ENCODE measurements around the gene SUGCT. TPM values are rescaled to one million over a fixed set of nuclear protein-coding genes. Genes with fewer than 3 reads are reported as not detected.

SUGCT gene
- total RNA-seq, 1 experiment from 2014 or later, result 4.6 TPM

GRCh38 chr7:40134428-40135316 lies at the start of gene SUGCT, which contains the start of gene MPLKIP (continued):
- TF ChIP-seq, protein P1, sequence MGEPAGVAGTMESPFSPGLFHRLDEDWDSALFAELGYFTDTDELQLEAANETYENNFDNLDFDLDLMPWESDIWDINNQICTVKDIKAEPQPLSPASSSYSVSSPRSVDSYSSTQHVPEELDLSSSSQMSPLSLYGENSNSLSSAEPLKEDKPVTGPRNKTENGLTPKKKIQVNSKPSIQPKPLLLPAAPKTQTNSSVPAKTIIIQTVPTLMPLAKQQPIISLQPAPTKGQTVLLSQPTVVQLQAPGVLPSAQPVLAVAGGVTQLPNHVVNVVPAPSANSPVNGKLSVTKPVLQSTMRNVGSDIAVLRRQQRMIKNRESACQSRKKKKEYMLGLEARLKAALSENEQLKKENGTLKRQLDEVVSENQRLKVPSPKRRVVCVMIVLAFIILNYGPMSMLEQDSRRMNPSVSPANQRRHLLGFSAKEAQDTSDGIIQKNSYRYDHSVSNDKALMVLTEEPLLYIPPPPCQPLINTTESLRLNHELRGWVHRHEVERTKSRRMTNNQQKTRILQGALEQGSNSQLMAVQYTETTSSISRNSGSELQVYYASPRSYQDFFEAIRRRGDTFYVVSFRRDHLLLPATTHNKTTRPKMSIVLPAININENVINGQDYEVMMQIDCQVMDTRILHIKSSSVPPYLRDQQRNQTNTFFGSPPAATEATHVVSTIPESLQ (CRISPR knock-in tag; IDR thresholded peaks at IDR 0.05), result no peak
- peak; percentile 34; the same call in 1 of the 2 replicates for TF ChIP-seq ZBTB21 (CRISPR knock-in tag; IDR thresholded peaks at IDR 0.05; ENCODE audit: borderline replicate concordance)
- TF ChIP-seq MLX (CRISPR knock-in tag; IDR thresholded peaks at IDR 0.05), result no peak
- TF ChIP-seq GRHL2 (CRISPR knock-in tag; IDR thresholded peaks at IDR 0.05; ENCODE audit: insufficient replicate concordance, severe bottlenecking), result no peak
- TF ChIP-seq AR (CRISPR knock-in tag; IDR thresholded peaks at IDR 0.05), result no peak
- TF ChIP-seq ZNF416 (CRISPR knock-in tag; IDR thresholded peaks at IDR 0.05), result no peak
- no peak for TF ChIP-seq PRRX2 (CRISPR knock-in tag; IDR thresholded peaks at IDR 0.05)
- TF ChIP-seq, protein P2, sequence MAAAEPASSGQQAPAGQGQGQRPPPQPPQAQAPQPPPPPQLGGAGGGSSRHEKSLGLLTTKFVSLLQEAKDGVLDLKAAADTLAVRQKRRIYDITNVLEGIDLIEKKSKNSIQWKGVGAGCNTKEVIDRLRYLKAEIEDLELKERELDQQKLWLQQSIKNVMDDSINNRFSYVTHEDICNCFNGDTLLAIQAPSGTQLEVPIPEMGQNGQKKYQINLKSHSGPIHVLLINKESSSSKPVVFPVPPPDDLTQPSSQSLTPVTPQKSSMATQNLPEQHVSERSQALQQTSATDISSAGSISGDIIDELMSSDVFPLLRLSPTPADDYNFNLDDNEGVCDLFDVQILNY (CRISPR knock-in tag; IDR thresholded peaks at IDR 0.05), result peak; percentile 80; the same call in 1 of the 2 replicates
- TF ChIP-seq, protein P3, sequence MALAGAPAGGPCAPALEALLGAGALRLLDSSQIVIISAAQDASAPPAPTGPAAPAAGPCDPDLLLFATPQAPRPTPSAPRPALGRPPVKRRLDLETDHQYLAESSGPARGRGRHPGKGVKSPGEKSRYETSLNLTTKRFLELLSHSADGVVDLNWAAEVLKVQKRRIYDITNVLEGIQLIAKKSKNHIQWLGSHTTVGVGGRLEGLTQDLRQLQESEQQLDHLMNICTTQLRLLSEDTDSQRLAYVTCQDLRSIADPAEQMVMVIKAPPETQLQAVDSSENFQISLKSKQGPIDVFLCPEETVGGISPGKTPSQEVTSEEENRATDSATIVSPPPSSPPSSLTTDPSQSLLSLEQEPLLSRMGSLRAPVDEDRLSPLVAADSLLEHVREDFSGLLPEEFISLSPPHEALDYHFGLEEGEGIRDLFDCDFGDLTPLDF (CRISPR knock-in tag; IDR thresholded peaks at IDR 0.05), result peak; percentile 56; the same call in 1 of the 2 replicates
- no peak for TF ChIP-seq OVOL2 (CRISPR knock-in tag; IDR thresholded peaks at IDR 0.05; ENCODE audit: borderline replicate concordance)
- no peak for TF ChIP-seq ZNF512 (CRISPR knock-in tag; IDR thresholded peaks at IDR 0.05; ENCODE audit: borderline replicate concordance)
- TF ChIP-seq ZNF138 (CRISPR knock-in tag; conservative IDR thresholded peaks at IDR 0.05), result no peak
- peak; percentile 68; the same call in 1 of the 2 replicates for TF ChIP-seq KAT7 (CRISPR knock-in tag; IDR thresholded peaks at IDR 0.05; ENCODE audit: borderline replicate concordance)
- TF ChIP-seq TP53 (CRISPR knock-in tag; IDR thresholded peaks at IDR 0.05), result peak; percentile 65; the same call in 1 of the 2 replicates
- TF ChIP-seq ZNF121 (CRISPR knock-in tag; IDR thresholded peaks at IDR 0.05), result no peak

GRCh38 chr7:40092182-40092581 lies 42.6 kb upstream of the SUGCT start:
- Mint-ChIP-seq H3K4me1 (peaks cover 18% of the 10 kb centered on the region), H3K36me3 (peaks cover 47% of the 10 kb centered on the region), H3K9me3 (no peaks in the 10 kb centered on the region), H3K27ac (no peak overlapping the region), H3K27me3 (ENCODE audit: low read depth) (no peaks in the 10 kb centered on the region), H3K4me3 (no peak overlapping the region)
- ChIA-PET CTCF (no interaction called here), POLR2A (interaction anchor here (0.5 kb wide), 1 partner anchor 524 kb away, joined by 3 read pairs; no protein-coding TSS in a partner anchor)
- TF ChIP-seq ZNF317 (CRISPR knock-in tag; IDR thresholded peaks at IDR 0.05; ENCODE audit: borderline replicate concordance, low read depth), result no peak
- TF ChIP-seq NR3C1 (CRISPR knock-in tag; conservative IDR thresholded peaks at IDR 0.05; ENCODE audit: low read depth), result no peak
- no peak for TF ChIP-seq ZNF138 (CRISPR knock-in tag; conservative IDR thresholded peaks at IDR 0.05)
- no peak for TF ChIP-seq RELA (CRISPR knock-in tag; IDR thresholded peaks at IDR 0.05; ENCODE audit: borderline replicate concordance)
- no peak for TF ChIP-seq MAX (CRISPR knock-in tag; IDR thresholded peaks at IDR 0.05)
- TF ChIP-seq, protein P1 (CRISPR knock-in tag; IDR thresholded peaks at IDR 0.05), result no peak
- TF ChIP-seq, protein P4, sequence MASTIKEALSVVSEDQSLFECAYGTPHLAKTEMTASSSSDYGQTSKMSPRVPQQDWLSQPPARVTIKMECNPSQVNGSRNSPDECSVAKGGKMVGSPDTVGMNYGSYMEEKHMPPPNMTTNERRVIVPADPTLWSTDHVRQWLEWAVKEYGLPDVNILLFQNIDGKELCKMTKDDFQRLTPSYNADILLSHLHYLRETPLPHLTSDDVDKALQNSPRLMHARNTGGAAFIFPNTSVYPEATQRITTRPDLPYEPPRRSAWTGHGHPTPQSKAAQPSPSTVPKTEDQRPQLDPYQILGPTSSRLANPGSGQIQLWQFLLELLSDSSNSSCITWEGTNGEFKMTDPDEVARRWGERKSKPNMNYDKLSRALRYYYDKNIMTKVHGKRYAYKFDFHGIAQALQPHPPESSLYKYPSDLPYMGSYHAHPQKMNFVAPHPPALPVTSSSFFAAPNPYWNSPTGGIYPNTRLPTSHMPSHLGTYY (CRISPR knock-in tag; IDR thresholded peaks at IDR 0.05), result no peak
- no peak for TF ChIP-seq PRRX2 (CRISPR knock-in tag; IDR thresholded peaks at IDR 0.05)
- TF ChIP-seq CREM (CRISPR knock-in tag; IDR thresholded peaks at IDR 0.05), result no peak
- DNase-seq (ENCODE audit: low spot score), result no peak
- no peak for ATAC-seq
